H1 (cell line): ENCODE results near the gene EIF1B. TPM values are rescaled to one million over a fixed set of nuclear protein-coding genes. Genes with fewer than 3 reads are reported as not detected.

Experiments
- BACH1 ChIP-seq: IDR thresholded peaks from 2 replicates; pipeline ENCODE4 v1.6.1; 2012; ENCODE audit warnings: low read length, improper control_type of control experiment
- BCL11A ChIP-seq, 2 experiments: IDR thresholded peaks; one replicate each; pipeline ENCODE4 v1.6.1; 2011; ENCODE audit warnings: low read depth in 2 of 2, low read length in 2 of 2, mild to moderate bottlenecking in 2 of 2
- EGR1 ChIP-seq: IDR thresholded peaks from 2 replicates; pipeline ENCODE4 v1.6.1; 2011; ENCODE audit warnings: low read depth, low read length, borderline replicate concordance
- FOSL1 ChIP-seq: IDR thresholded peaks from 2 replicates; pipeline ENCODE4 v1.6.1; 2011; ENCODE audit warnings: mild to moderate bottlenecking, low read depth, low read length, moderate library complexity; ENCODE audit not compliant: insufficient read depth
- HDAC2 ChIP-seq, 2 experiments: fragments of 300-600 bp in 1 of 2; sonication (generic) in 1 of 2; IDR thresholded peaks; 2 replicates each; pipeline ENCODE4 v1.6.1; 2011 to 2012; ENCODE audit warnings: low read depth in 2 of 2, low read length in 2 of 2, mild to moderate bottlenecking in 2 of 2, moderate library complexity in 2 of 2, borderline replicate concordance in 1 of 2, inconsistent platforms in 1 of 2
- HDAC6 ChIP-seq: IDR thresholded peaks from one replicate; pipeline ENCODE4 v1.7.1; 2012; ENCODE audit warnings: low read depth, mild to moderate bottlenecking, inconsistent platforms, low read length, moderate library complexity
- KDM4A ChIP-seq: IDR thresholded peaks from one replicate; pipeline ENCODE4 v1.7.1; 2012; ENCODE audit warnings: low read depth, mild to moderate bottlenecking, moderate library complexity, low read length, inconsistent platforms; ENCODE audit not compliant: severe bottlenecking
- RBBP5 ChIP-seq: IDR thresholded peaks from 2 replicates; pipeline ENCODE4 v1.7.1; 2012; ENCODE audit warnings: low read depth, mild to moderate bottlenecking, inconsistent platforms, low read length, moderate library complexity, borderline replicate concordance
- polyA plus RNA-seq, 7 experiments: library from polyadenylated mRNA; depleted of rRNA in 3 of 7; stranded (reverse) in 5 of 7; unstranded in 2 of 7; fragments of >200 nt in 5 of 7; fragments of 200-250 nt in 2 of 7; gene quantifications; 1 replicate in 5 of 7; 2 replicates in 1 of 7; 4 replicates in 1 of 7; pipeline versions ENCODE4 v1.2.1 to v1.2.3, GENCODE V29; 2011 to 2013; ENCODE audit warnings: missing spikeins in 2 of 7, mixed read lengths in 2 of 7
- total RNA-seq: library from RNA; stranded (reverse); fragmentation: NEBNext Ultra II Directional; extraction: Animal tissue kit (Norgen Biotek cat#: 25700); gene quantifications from 2 replicates; pipeline ENCODE4 v1.2.1, GENCODE V29; 2021
- TF ChIP-seq, protein P1 (sequence below): IDR thresholded peaks from 2 replicates; pipeline ENCODE4 v1.6.1; 2012; ENCODE audit warnings: inconsistent platforms

Gene EIF1B
- total and polyA plus RNA-seq, 2 of the 8 experiments (the other 6 are each of a cell fraction or from before 2014, with no cell fraction given), result 42.4 to 115 TPM

DNA sequence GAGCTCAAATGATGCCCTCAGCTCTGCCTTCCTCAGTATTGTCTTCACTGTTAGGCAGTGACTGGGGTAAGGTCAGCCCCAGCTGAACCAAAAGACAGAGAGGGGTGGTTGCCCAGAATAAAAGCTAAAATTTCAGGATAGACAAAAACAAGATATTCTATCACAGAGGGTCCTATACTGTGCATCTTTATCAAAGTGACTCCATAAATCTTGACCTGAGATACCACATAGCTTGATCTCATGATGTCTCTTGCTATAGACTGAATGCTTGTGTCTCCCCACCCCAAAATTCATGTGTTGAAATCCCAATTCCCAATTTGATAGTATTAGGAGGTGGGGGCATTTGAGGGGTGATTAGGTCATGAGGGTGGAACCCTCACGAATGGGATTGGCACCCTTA is 30.4 kb downstream of the EIF1B start (continued):
- TF ChIP-seq HDAC2 (IDR thresholded peaks at IDR 0.05; ENCODE audit: borderline replicate concordance in 1 of 2, low read depth in 2 of 2, low read length in 2 of 2), result no peak
- no peak for TF ChIP-seq EGR1
- TF ChIP-seq FOSL1, result no peak
- TF ChIP-seq BACH1, result no peak
- TF ChIP-seq, protein P1, sequence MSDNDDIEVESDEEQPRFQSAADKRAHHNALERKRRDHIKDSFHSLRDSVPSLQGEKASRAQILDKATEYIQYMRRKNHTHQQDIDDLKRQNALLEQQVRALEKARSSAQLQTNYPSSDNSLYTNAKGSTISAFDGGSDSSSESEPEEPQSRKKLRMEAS, result no peak
- no peak for TF ChIP-seq BCL11A (IDR thresholded peaks at IDR 0.05; ENCODE audit: low read depth in 2 of 2, low read length in 2 of 2)
- no peak for TF ChIP-seq RBBP5
- no peak for TF ChIP-seq HDAC6
- TF ChIP-seq KDM4A, result no peak
